Measurements from ENCODE around the gene SLC5A2. TPM values are rescaled to one million over a fixed set of nuclear protein-coding genes. Genes with fewer than 3 reads are reported as not detected.

The SLC5A2 gene
- total RNA-seq, 1 donor from 2014 or later = not detected

DNA sequence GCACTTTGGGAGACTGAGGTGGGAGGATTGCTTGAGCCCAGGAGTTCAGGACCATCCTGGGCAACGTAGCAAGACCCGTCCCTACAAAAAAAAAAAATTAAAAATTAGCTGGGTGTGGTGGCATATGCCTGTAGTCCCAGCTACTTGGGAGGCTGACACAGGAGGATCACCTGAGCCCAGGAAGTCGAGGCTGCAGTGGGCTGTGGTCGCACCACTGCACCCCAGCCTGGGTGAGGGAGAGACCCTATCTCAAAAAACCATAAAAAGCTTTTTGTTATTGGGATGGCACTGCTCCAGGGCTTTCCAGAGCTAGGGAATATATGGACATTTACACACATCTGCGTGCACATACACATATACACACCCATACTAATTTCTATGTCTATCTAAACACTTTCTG lies 31.7 kb upstream of the SLC5A2 start:
- H3K9ac ChIP-seq (ENCODE audit: low read depth in 1 of 3, low read length in 3 of 3) = peak overlapping the region in 2 of 3 donors; percentile 17 to 42
- no peaks in the 10 kb centered on the region for H3K9me3 ChIP-seq (ENCODE audit: control insufficient read depth in 3 of 3, low read length in 3 of 3)
- peaks cover 34 to 39% (median 36%) of the 10 kb centered on the region in 3 donors for H3K4me1 ChIP-seq (ENCODE audit: control insufficient read depth in 3 of 3, insufficient read depth in 3 of 3, low read length in 3 of 3)
- no peak overlapping the region for H3K27ac ChIP-seq (ENCODE audit: low read depth, low read length)
- H3K4me3 ChIP-seq (ENCODE audit: low read length in 3 of 3) = no peak overlapping the region
- H3K36me3 ChIP-seq (ENCODE audit: control insufficient read depth in 3 of 3, insufficient read depth in 3 of 3, low read length in 3 of 3) = peaks cover 0 to 4% (median 0%) of the 10 kb centered on the region in 3 donors
- no peaks in the 10 kb centered on the region for H3K27me3 ChIP-seq (ENCODE audit: control insufficient read depth in 3 of 3, insufficient read depth in 3 of 3, low read length in 3 of 3)

DNA sequence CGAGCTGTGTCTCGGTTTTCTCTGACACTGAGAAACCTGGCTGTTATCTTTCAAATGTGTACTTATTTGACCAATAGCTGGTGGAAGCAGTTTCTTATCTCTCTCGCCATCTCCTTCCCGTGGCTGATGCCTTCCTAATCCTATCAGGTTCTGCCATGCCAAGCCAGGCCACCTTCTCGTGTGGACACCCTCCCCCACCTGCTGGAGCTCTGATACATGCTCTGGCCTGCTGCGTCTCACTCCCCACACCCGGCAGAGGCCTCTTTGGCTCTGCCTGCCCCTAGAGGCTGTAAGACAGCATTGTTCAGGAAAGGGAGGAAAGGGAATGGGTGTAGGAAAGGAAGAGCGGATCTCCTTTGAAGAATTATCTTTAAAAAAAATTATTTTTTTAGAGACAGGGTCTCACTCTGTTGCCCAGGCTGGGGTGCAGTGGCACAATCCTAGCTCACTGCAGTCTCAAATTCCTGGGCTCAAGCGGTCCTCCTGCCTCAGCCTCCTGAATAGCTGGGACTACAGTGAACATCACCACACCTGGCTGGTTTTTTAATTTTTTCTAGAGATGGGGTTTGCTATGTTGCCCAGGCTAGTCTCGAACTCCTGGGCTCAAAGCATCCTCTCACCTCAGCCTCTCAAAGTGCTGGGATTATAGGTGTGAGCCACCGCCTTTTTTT lies 31.1 kb upstream of the SLC5A2 start:
- H3K4me1 ChIP-seq (ENCODE audit: control insufficient read depth in 3 of 3, insufficient read depth in 3 of 3, low read length in 3 of 3) = peaks cover 39 to 44% (median 41%) of the 10 kb centered on the region in 3 donors
- H3K9me3 ChIP-seq (ENCODE audit: control insufficient read depth in 3 of 3, low read length in 3 of 3) = no peaks in the 10 kb centered on the region
- H3K36me3 ChIP-seq (ENCODE audit: control insufficient read depth in 3 of 3, insufficient read depth in 3 of 3, low read length in 3 of 3) = peaks cover 0 to 4% (median 0%) of the 10 kb centered on the region in 3 donors
- H3K9ac ChIP-seq (ENCODE audit: low read depth in 1 of 3, low read length in 3 of 3) = peak overlapping the region in 2 of 3 donors; percentile 36 to 42
- H3K4me3 ChIP-seq (ENCODE audit: low read length in 3 of 3) = no peak overlapping the region
- H3K27ac ChIP-seq (ENCODE audit: low read depth, low read length) = peak overlapping the region; percentile 85
- H3K27me3 ChIP-seq (ENCODE audit: control insufficient read depth in 3 of 3, insufficient read depth in 3 of 3, low read length in 3 of 3) = no peaks in the 10 kb centered on the region

- peak overlapping the region in 2 of 3 donors; percentile 36 to 44 for H3K9ac ChIP-seq (ENCODE audit: low read depth in 1 of 3, low read length in 3 of 3)
Observed at GRCh38 chr16:31452631-31453106, 30.3 kb upstream of the SLC5A2 start.

DNA sequence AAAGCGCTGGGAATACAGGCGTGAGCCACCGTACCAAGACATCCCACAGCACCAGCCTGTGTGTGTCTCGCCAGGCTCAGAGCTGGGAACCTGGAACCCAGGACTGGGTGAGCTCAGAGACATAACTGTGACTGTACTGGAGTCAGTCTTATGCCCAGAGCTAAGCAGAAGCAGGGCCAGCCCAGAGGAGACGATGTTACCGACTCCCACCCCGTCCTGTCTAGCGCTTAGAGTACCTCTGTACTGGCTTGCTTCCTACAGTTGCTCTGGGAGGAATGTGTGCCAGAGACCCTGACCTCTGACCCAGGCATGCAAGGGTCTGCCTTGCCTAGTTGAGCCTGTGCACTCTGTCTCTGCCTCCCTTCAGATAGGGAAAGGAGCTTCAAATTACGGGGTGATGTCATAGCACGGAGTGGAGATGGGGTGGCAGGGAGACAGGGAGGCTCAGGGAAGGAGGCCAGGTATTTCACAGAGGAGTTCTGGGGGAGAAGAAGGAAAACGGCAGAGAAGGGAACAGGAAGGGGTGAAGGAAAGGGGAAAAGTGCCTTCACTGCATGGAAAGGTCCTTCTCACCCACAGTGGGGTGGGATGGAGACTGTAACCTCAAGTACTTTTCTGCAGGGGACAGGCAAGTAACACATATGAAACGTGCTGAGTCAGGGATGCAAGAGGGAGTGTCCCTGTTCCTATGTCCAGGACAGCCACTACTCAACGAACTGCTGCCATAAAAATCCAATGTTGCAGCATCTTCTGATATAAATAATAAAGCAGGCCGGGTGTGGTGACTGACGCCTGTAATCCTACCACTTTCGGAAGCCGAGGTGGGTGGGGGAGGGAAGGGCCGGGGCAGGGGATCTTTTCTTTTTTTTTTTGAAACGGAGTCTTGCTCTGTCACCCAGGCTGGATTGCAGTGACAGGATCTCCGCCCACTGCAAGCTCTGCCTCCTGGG lies 29.4 kb upstream of the SLC5A2 start:
- peak overlapping the region; percentile 85 for H3K27ac ChIP-seq (ENCODE audit: low read depth, low read length)
- H3K36me3 ChIP-seq (ENCODE audit: control insufficient read depth in 3 of 3, insufficient read depth in 3 of 3, low read length in 3 of 3) = peaks cover 0 to 4% (median 3%) of the 10 kb centered on the region in 3 donors
- H3K4me1 ChIP-seq (ENCODE audit: control insufficient read depth in 3 of 3, insufficient read depth in 3 of 3, low read length in 3 of 3) = peaks cover 55 to 61% (median 57%) of the 10 kb centered on the region in 3 donors
- H3K9ac ChIP-seq (ENCODE audit: low read depth in 1 of 3, low read length in 3 of 3) = peak overlapping the region; percentile 62 to 70 (median 63)
- no peaks in the 10 kb centered on the region for H3K9me3 ChIP-seq (ENCODE audit: control insufficient read depth in 3 of 3, low read length in 3 of 3)
- peak overlapping the region; percentile 49 to 68 (median 68) for H3K4me3 ChIP-seq (ENCODE audit: low read length in 3 of 3)
- H3K27me3 ChIP-seq (ENCODE audit: control insufficient read depth in 3 of 3, insufficient read depth in 3 of 3, low read length in 3 of 3) = no peaks in the 10 kb centered on the region

More at GRCh38 chr16:31452631-31453106, 30.3 kb upstream of the SLC5A2 start:
- H3K9me3 ChIP-seq (ENCODE audit: control insufficient read depth in 3 of 3, low read length in 3 of 3) = no peaks in the 10 kb centered on the region
- H3K4me3 ChIP-seq (ENCODE audit: low read length in 3 of 3) = no peak overlapping the region
- H3K27me3 ChIP-seq (ENCODE audit: control insufficient read depth in 3 of 3, insufficient read depth in 3 of 3, low read length in 3 of 3) = no peaks in the 10 kb centered on the region
- H3K27ac ChIP-seq (ENCODE audit: low read depth, low read length) = peak overlapping the region; percentile 85
- peaks cover 47 to 52% (median 50%) of the 10 kb centered on the region in 3 donors for H3K4me1 ChIP-seq (ENCODE audit: control insufficient read depth in 3 of 3, insufficient read depth in 3 of 3, low read length in 3 of 3)
- H3K36me3 ChIP-seq (ENCODE audit: control insufficient read depth in 3 of 3, insufficient read depth in 3 of 3, low read length in 3 of 3) = peaks cover 0 to 4% (median 0%) of the 10 kb centered on the region in 3 donors

DNA sequence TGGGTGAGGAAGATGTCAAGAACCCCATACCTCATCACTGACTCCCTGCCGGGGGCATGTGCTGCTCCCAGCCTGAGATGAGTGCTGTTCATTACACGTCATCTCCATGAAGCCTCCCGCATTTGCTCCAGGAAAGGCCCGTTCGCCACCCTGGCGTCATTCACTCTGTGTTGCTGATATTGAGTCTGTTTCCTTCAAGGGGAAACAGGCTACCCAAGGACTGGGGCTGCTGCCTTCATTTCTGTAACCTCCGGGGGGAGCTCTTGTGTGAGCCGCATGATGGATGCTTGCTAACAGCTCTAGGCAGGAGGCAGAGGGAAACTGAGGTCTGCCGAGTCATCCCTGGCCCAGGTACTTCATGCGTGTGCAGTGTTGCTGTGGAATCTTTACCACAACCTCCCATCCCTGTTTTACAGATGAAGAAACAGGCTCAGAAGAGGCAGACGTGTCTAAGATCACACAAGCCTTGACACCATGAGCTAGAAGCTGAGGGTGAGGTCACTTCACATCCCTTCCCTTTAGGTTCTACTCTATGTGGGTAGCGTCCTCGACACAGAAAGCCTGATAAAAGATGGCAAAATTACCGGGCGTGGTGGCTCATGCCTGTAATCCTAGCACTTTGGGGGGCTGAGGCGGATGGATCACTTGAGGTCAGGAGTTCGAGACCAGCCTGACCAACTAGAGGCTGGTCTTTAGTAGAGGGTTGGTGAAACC lies 27.2 kb upstream of the SLC5A2 start:
- no peak overlapping the region for H3K27ac ChIP-seq (ENCODE audit: low read depth, low read length)
- no peaks in the 10 kb centered on the region for H3K27me3 ChIP-seq (ENCODE audit: control insufficient read depth in 3 of 3, insufficient read depth in 3 of 3, low read length in 3 of 3)
- peak overlapping the region in 2 of 3 donors; percentile 22 to 35 for H3K4me3 ChIP-seq (ENCODE audit: low read length in 3 of 3)
- H3K4me1 ChIP-seq (ENCODE audit: control insufficient read depth in 3 of 3, insufficient read depth in 3 of 3, low read length in 3 of 3) = peaks cover 63 to 70% (median 66%) of the 10 kb centered on the region in 3 donors
- peak overlapping the region in 2 of 3 donors; percentile 40 to 50 for H3K9ac ChIP-seq (ENCODE audit: low read depth in 1 of 3, low read length in 3 of 3)
- H3K9me3 ChIP-seq (ENCODE audit: control insufficient read depth in 3 of 3, low read length in 3 of 3) = no peaks in the 10 kb centered on the region
- H3K36me3 ChIP-seq (ENCODE audit: control insufficient read depth in 3 of 3, insufficient read depth in 3 of 3, low read length in 3 of 3) = peaks cover 0 to 4% (median 3%) of the 10 kb centered on the region in 3 donors

- Histone ChIP-seq H3K36me3 (ENCODE audit: control insufficient read depth in 3 of 3, insufficient read depth in 3 of 3, low read length in 3 of 3) (peaks cover 3 to 8% (median 6%) of the 10 kb centered on the region in 3 donors), H3K4me3 (ENCODE audit: low read length in 3 of 3) (peak overlapping the region; percentile 43 to 97 (median 96)), H3K9me3 (ENCODE audit: control insufficient read depth in 3 of 3, low read length in 3 of 3) (no peaks in the 10 kb centered on the region), H3K27me3 (ENCODE audit: control insufficient read depth in 3 of 3, insufficient read depth in 3 of 3, low read length in 3 of 3) (no peaks in the 10 kb centered on the region), H3K4me1 (ENCODE audit: control insufficient read depth in 3 of 3, insufficient read depth in 3 of 3, low read length in 3 of 3) (peaks cover 58 to 62% (median 62%) of the 10 kb centered on the region in 3 donors), H3K27ac (ENCODE audit: low read depth, low read length) (peak overlapping the region; percentile 97), H3K9ac (ENCODE audit: low read depth in 1 of 3, low read length in 3 of 3) (peak overlapping the region; percentile 95 to 99 (median 98))
Observed at GRCh38 chr16:31456988-31457360, 25.9 kb upstream of the SLC5A2 start.

GRCh38 chr16:31458073-31458843 lies 24.7 kb upstream of the SLC5A2 start:
- peaks cover 49 to 52% (median 50%) of the 10 kb centered on the region in 3 donors for H3K4me1 ChIP-seq (ENCODE audit: control insufficient read depth in 3 of 3, insufficient read depth in 3 of 3, low read length in 3 of 3)
- peak overlapping the region; percentile 95 to 99 (median 98) for H3K9ac ChIP-seq (ENCODE audit: low read depth in 1 of 3, low read length in 3 of 3)
- peak overlapping the region; percentile 97 for H3K27ac ChIP-seq (ENCODE audit: low read depth, low read length)
- H3K9me3 ChIP-seq (ENCODE audit: control insufficient read depth in 3 of 3, low read length in 3 of 3) = no peaks in the 10 kb centered on the region
- H3K4me3 ChIP-seq (ENCODE audit: low read length in 3 of 3) = peak overlapping the region; percentile 88 to 97 (median 96)
- no peaks in the 10 kb centered on the region for H3K27me3 ChIP-seq (ENCODE audit: control insufficient read depth in 3 of 3, insufficient read depth in 3 of 3, low read length in 3 of 3)
- H3K36me3 ChIP-seq (ENCODE audit: control insufficient read depth in 3 of 3, insufficient read depth in 3 of 3, low read length in 3 of 3) = peaks cover 12 to 14% (median 14%) of the 10 kb centered on the region in 3 donors

GRCh38 chr16:31458844-31459686 lies 23.9 kb upstream of the SLC5A2 start, which contains the start of gene ARMC5:
ARMC5 (plus strand) TSS chr16:31459501; CDS start chr16:31459525, 24 bp downstream.
- H3K4me1 ChIP-seq (ENCODE audit: control insufficient read depth in 3 of 3, insufficient read depth in 3 of 3, low read length in 3 of 3) = peaks cover 43 to 46% (median 44%) of the 10 kb centered on the region in 3 donors
- H3K27ac ChIP-seq (ENCODE audit: low read depth, low read length) = peak within 1 kb of the TSS; percentile 97
- H3K9me3 ChIP-seq (ENCODE audit: control insufficient read depth in 3 of 3, low read length in 3 of 3) = no peaks in the 10 kb centered on the region
- H3K9ac ChIP-seq (ENCODE audit: low read depth in 1 of 3, low read length in 3 of 3) = peak within 1 kb of the TSS; percentile 95 to 99 (median 98)
- H3K27me3 ChIP-seq (ENCODE audit: control insufficient read depth in 3 of 3, insufficient read depth in 3 of 3, low read length in 3 of 3) = no peaks in the 10 kb centered on the region
- H3K36me3 ChIP-seq (ENCODE audit: control insufficient read depth in 3 of 3, insufficient read depth in 3 of 3, low read length in 3 of 3) = peaks cover 17 to 21% (median 20%) of the 10 kb centered on the region in 3 donors
- H3K4me3 ChIP-seq (ENCODE audit: low read length in 3 of 3) = peak within 1 kb of the TSS; percentile 88 to 97 (median 96)

All from skeletal muscle tissue (tissue), 4 donors.